Measurements from ENCODE around the gene ODF2.

DNA sequence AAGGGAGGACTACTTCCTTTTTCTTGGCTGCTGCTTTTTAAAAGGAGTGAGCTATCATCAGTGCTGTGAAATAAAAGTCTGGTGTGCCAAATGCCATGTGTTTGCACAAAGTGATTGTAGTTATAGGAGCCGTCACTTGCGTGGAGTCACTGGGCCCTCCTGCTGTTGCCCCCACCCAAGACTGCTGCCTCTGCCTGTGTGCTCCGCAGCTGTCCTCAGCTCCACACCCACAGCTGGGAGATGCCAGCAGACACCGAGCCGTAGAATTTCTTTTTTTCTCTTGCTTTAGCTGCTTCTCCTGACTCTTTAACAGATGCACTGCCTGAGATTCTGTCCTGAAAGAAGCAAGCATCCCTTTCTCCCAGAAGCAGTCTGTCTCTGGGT is 38.9 kb downstream of the ODF2 start:
- TF ChIP-seq, protein P1, sequence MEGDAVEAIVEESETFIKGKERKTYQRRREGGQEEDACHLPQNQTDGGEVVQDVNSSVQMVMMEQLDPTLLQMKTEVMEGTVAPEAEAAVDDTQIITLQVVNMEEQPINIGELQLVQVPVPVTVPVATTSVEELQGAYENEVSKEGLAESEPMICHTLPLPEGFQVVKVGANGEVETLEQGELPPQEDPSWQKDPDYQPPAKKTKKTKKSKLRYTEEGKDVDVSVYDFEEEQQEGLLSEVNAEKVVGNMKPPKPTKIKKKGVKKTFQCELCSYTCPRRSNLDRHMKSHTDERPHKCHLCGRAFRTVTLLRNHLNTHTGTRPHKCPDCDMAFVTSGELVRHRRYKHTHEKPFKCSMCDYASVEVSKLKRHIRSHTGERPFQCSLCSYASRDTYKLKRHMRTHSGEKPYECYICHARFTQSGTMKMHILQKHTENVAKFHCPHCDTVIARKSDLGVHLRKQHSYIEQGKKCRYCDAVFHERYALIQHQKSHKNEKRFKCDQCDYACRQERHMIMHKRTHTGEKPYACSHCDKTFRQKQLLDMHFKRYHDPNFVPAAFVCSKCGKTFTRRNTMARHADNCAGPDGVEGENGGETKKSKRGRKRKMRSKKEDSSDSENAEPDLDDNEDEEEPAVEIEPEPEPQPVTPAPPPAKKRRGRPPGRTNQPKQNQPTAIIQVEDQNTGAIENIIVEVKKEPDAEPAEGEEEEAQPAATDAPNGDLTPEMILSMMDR (IDR thresholded peaks at IDR 0.05), result no peak
- TF ChIP-seq POLR2AphosphoS5 (IDR thresholded peaks at IDR 0.05) (no peak), POLR2A (IDR thresholded peaks at IDR 0.05) (no peak), EP300 (IDR thresholded peaks at IDR 0.05) (no peak)

All from upper lobe of left lung (tissue), 4 donors.